Neutrophil (primary cell): ENCODE results near the gene TTLL4.

Experiments used
- H3K27ac ChIP-seq: fragments of 200-600 bp; sonication (generic); 2 replicates; pipeline ENCODE4 v1.5.1; 2016; ENCODE audit warnings: mild to moderate bottlenecking, moderate library complexity
- H3K27me3 ChIP-seq: fragments of 200-600 bp; sonication (generic); 2 replicates; pipeline ENCODE4 v1.6.0; 2016; ENCODE audit warnings: mild to moderate bottlenecking
- H3K36me3 ChIP-seq: fragments of 200-600 bp; sonication (generic); 2 replicates; pipeline ENCODE4 v1.5.1; 2017
- H3K4me1 ChIP-seq, 2 experiments: fragments of 200-600 bp in 1 of 2; sonication (generic) in 1 of 2; 1 replicate in 1 of 2; 2 replicates in 1 of 2; pipeline versions ENCODE4 v1.5.1 to v1.6.1; 2013 to 2016; ENCODE audit warnings: low read depth in 1 of 2, low read length in 1 of 2, mild to moderate bottlenecking in 1 of 2, moderate library complexity in 1 of 2; ENCODE audit not compliant: control insufficient read depth in 1 of 2, insufficient read depth in 1 of 2
- H3K4me3 ChIP-seq, 2 experiments: fragments of 200-600 bp in 1 of 2; sonication (generic) in 1 of 2; 1 replicate in 1 of 2; 2 replicates in 1 of 2; pipeline ENCODE4 v1.5.1; 2013 to 2016; ENCODE audit warnings: low read depth in 1 of 2, low read length in 1 of 2, mild to moderate bottlenecking in 1 of 2, moderate library complexity in 1 of 2
- H3K9me3 ChIP-seq: fragments of 200-600 bp; sonication (generic); 2 replicates; pipeline ENCODE4 v1.5.1; 2016
- TF ChIP-seq, protein P1 (sequence below): fragments of 200-600 bp; sonication (generic); IDR thresholded peaks from 2 replicates; pipeline ENCODE4 v1.5.1; 2016; ENCODE audit warnings: antibody characterized with exemption

The TTLL4 gene

GRCh38 chr2:218691234-218691633 lies 19.4 kb upstream of the TTLL4 start:
- Histone ChIP-seq H3K36me3 (no peaks in the 10 kb centered on the region), H3K9me3 (no peaks in the 10 kb centered on the region), H3K27ac (no peak overlapping the region), H3K27me3 (no peaks in the 10 kb centered on the region), H3K4me3 (no peak overlapping the region), H3K4me1 (no peaks in the 10 kb centered on the region)
- TF ChIP-seq, protein P1, sequence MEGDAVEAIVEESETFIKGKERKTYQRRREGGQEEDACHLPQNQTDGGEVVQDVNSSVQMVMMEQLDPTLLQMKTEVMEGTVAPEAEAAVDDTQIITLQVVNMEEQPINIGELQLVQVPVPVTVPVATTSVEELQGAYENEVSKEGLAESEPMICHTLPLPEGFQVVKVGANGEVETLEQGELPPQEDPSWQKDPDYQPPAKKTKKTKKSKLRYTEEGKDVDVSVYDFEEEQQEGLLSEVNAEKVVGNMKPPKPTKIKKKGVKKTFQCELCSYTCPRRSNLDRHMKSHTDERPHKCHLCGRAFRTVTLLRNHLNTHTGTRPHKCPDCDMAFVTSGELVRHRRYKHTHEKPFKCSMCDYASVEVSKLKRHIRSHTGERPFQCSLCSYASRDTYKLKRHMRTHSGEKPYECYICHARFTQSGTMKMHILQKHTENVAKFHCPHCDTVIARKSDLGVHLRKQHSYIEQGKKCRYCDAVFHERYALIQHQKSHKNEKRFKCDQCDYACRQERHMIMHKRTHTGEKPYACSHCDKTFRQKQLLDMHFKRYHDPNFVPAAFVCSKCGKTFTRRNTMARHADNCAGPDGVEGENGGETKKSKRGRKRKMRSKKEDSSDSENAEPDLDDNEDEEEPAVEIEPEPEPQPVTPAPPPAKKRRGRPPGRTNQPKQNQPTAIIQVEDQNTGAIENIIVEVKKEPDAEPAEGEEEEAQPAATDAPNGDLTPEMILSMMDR = no peak

- H3K4me1 ChIP-seq = no peaks in the 10 kb centered on the region
- no peaks in the 10 kb centered on the region for H3K36me3 ChIP-seq
- H3K27ac ChIP-seq = no peak overlapping the region
- TF ChIP-seq, protein P1 = no peak
- no peaks in the 10 kb centered on the region for H3K9me3 ChIP-seq
- no peak overlapping the region for H3K4me3 ChIP-seq
- H3K27me3 ChIP-seq = no peaks in the 10 kb centered on the region
Observed at GRCh38 chr2:218694405-218695145, 16.1 kb upstream of the TTLL4 start.

DNA sequence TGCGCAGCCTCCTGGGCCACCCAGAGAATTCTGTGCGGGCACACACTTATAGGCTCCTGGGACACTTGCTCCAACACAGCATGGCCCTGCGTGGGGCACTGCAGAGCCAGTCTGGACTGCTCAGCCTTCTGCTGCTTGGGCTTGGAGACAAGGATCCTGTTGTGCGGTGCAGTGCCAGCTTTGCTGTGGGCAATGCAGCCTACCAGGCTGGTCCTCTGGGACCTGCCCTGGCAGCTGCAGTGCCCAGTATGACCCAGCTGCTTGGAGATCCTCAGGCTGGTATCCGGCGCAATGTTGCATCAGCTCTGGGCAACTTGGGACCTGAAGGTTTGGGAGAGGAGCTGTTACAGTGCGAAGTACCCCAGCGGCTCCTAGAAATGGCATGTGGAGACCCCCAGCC lies 11.8 kb upstream of the TTLL4 start:
- no peaks in the 10 kb centered on the region for H3K9me3 ChIP-seq

DNA sequence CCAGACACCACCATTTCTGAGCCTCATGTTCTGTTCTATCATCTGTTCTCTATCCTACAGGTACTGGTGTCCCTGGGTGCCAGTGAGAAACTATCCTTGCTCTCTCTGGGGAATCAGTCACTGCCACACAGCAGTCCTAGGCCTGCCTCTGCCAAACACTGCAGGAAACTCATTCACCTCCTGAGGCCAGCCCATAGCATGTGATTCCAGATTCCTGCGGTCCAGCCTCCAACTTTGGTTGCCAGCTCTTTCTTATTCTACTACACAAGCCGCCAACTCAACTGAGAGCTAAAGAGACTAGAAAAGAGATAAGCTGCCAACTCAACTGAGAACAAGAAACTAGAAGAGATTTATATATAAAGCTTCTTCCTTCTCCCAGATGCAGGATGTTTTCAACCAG lies 8.8 kb upstream of the TTLL4 start:
- no peaks in the 10 kb centered on the region for H3K4me1 ChIP-seq
- no peak overlapping the region for H3K27ac ChIP-seq
- H3K36me3 ChIP-seq = no peaks in the 10 kb centered on the region
- no peaks in the 10 kb centered on the region for H3K9me3 ChIP-seq
- no peak overlapping the region for H3K4me3 ChIP-seq
- TF ChIP-seq, protein P1 = no peak
- peaks cover 5% of the 10 kb centered on the region for H3K27me3 ChIP-seq

More for the DNA sequence above, 11.8 kb upstream of the TTLL4 start:
- Histone ChIP-seq H3K27me3 (no peaks in the 10 kb centered on the region), H3K4me1 (no peaks in the 10 kb centered on the region), H3K27ac (no peak overlapping the region), H3K4me3 (no peak overlapping the region), H3K36me3 (no peaks in the 10 kb centered on the region)
- TF ChIP-seq, protein P1 = no peak

DNA sequence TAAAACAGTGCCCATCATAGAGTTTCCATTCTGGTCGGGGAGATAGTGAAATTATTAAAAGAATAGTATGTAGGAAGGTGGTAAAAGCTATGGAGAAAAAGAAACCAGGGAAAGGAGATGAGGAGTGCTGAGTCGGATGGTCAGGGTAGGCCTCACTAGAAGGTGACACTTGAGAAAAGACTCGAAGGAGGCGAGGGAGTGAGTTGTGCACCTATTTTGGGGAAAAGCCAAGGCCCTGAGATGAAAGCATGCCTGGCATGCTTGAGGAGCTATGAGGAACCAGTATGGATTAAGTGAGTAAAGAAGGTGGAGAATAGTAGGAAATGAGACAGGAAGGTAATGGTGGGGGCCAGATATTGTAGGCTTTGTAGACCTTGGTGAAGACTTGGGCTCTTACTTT lies 7.3 kb upstream of the TTLL4 start:
- Histone ChIP-seq H3K27ac (no peak overlapping the region), H3K36me3 (no peaks in the 10 kb centered on the region), H3K4me3 (no peak overlapping the region), H3K27me3 (peaks cover 5% of the 10 kb centered on the region), H3K4me1 (no peaks in the 10 kb centered on the region), H3K9me3 (no peaks in the 10 kb centered on the region)
- TF ChIP-seq, protein P1 = no peak
